Natural killer cell (primary cell): Measurements from ENCODE around the gene LMX1B. TPM values are rescaled to one million over a fixed set of nuclear protein-coding genes. Genes with fewer than 3 reads are reported as not detected.

Source experiments
- ATAC-seq, 3 donors: fragments of 150-1000 bp in 2 of 3; fragments of 200-7000 bp in 1 of 3; cut with Tn5 transposase; 1 replicate in 1 of 3; 2 replicates in 2 of 3; pipeline ENCODE4 v1.10.0; 2021; ENCODE audit warnings: mild to moderate bottlenecking in 2 of 3, moderate library complexity in 2 of 3
- DNase-seq, 2 donors: peaks; one replicate each; pipeline versions ENCODE4 v3.0.0 to v3.0.0-alpha.2; 2013 to 2021; ENCODE audit warnings: mixed read lengths in 1 of 2
- H3K27ac ChIP-seq: one replicate; pipeline ENCODE4 v1.5.1; 2013; ENCODE audit warnings: mild to moderate bottlenecking, low read length
- H3K27me3 ChIP-seq: one replicate; pipeline ENCODE4 v1.6.1; 2013; ENCODE audit warnings: low read length; ENCODE audit not compliant: control insufficient read depth, insufficient read depth
- H3K36me3 ChIP-seq: one replicate; pipeline ENCODE4 v1.6.1; 2013; ENCODE audit warnings: low read length; ENCODE audit not compliant: control insufficient read depth, insufficient read depth
- H3K4me1 ChIP-seq: one replicate; pipeline ENCODE4 v1.6.1; 2013; ENCODE audit warnings: low read length; ENCODE audit not compliant: control insufficient read depth, insufficient read depth
- H3K4me3 ChIP-seq: one replicate; pipeline ENCODE4 v1.5.1; 2013; ENCODE audit warnings: low read length
- H3K9me3 ChIP-seq: one replicate; pipeline ENCODE4 v1.6.1; 2013; ENCODE audit warnings: low read length; ENCODE audit not compliant: control insufficient read depth, insufficient read depth
- H3K27ac Mint-ChIP-seq, 2 donors: one replicate each; pipeline ENCODE4 v1.8.0; 2022; ENCODE audit warnings: mild to moderate bottlenecking in 2 of 2, mixed read lengths in 2 of 2, moderate library complexity in 1 of 2
- H3K27me3 Mint-ChIP-seq, 2 donors: one replicate each; pipeline ENCODE4 v1.8.0; 2022; ENCODE audit warnings: low read depth in 2 of 2, mixed read lengths in 2 of 2
- H3K36me3 Mint-ChIP-seq: one replicate; pipeline ENCODE4 v1.8.0; 2022; ENCODE audit warnings: mixed read lengths
- H3K4me1 Mint-ChIP-seq, 2 donors: one replicate each; pipeline ENCODE4 v1.8.0; 2022; ENCODE audit warnings: mixed read lengths in 2 of 2
- H3K4me3 Mint-ChIP-seq: one replicate; pipeline ENCODE4 v1.8.0; 2022; ENCODE audit warnings: mild to moderate bottlenecking, moderate library complexity, mixed read lengths
- H3K9me3 Mint-ChIP-seq, 2 donors: one replicate each; pipeline ENCODE4 v1.8.0; 2022; ENCODE audit warnings: mixed read lengths in 2 of 2
- CTCF ChIP-seq: fragments of 200-600 bp; IDR thresholded peaks from one replicate; pipeline ENCODE4 v1.8.0; 2022; ENCODE audit warnings: antibody characterized with exemption
- WGBS: methylation state at CpG from one replicate; pipeline ENCODE4 v1.1.7; 2013; ENCODE audit warnings: missing lambda C conversion rate; ENCODE audit not compliant: insufficient coverage; 5-methylcytosine and 5-hydroxymethylcytosine counted together
- intact Hi-C: fragments of 100-400 bp; cut with micrococcal nuclease; formaldehyde crosslinking; loops from one replicate; pipeline ENCODE4 v1.14.2; 2022
- total RNA-seq, 4 donors: library from RNA; stranded (reverse); fragments of 120-200 nt in 1 of 4; gene quantifications; one replicate each; pipeline versions ENCODE4 v1.2.3 to v1.2.4, GENCODE V29; 2013 to 2022

The LMX1B gene
- total RNA-seq, 3 donors from 2014 or later (not counting 1 experiment from before 2014, with no cell fraction given): not detected

GRCh38 chr9:126701813-126702140 is 88.0 kb downstream of the LMX1B start:
- Histone ChIP-seq H3K4me3 (no peak overlapping the region), H3K36me3 (no peaks in the 10 kb centered on the region), H3K9me3 (no peaks in the 10 kb centered on the region), H3K27me3 (peaks cover 24% of the 10 kb centered on the region), H3K4me1 (peaks cover 15% of the 10 kb centered on the region), H3K27ac (no peak overlapping the region)
- Mint-ChIP-seq H3K9me3 (no peaks in the 10 kb centered on the region), H3K27me3 (peaks cover 37 to 39% of the 10 kb centered on the region in 2 donors), H3K4me1 (peaks cover 13 to 20% of the 10 kb centered on the region in 2 donors), H3K36me3 (no peaks in the 10 kb centered on the region), H3K27ac (no peak overlapping the region), H3K4me3 (no peak overlapping the region)
- 82% methylated on average over 9 of the region's 9 CpGs for WGBS
- no peak for TF ChIP-seq CTCF
- ATAC-seq (no peak), DNase-seq (no peak)
- intact Hi-C loops: no loop called here

GRCh38 chr9:126702151-126703001 is 88.6 kb downstream of the LMX1B start:
- H3K4me3 Mint-ChIP-seq: no peak overlapping the region
- peak; percentile 75 for TF ChIP-seq CTCF

DNA sequence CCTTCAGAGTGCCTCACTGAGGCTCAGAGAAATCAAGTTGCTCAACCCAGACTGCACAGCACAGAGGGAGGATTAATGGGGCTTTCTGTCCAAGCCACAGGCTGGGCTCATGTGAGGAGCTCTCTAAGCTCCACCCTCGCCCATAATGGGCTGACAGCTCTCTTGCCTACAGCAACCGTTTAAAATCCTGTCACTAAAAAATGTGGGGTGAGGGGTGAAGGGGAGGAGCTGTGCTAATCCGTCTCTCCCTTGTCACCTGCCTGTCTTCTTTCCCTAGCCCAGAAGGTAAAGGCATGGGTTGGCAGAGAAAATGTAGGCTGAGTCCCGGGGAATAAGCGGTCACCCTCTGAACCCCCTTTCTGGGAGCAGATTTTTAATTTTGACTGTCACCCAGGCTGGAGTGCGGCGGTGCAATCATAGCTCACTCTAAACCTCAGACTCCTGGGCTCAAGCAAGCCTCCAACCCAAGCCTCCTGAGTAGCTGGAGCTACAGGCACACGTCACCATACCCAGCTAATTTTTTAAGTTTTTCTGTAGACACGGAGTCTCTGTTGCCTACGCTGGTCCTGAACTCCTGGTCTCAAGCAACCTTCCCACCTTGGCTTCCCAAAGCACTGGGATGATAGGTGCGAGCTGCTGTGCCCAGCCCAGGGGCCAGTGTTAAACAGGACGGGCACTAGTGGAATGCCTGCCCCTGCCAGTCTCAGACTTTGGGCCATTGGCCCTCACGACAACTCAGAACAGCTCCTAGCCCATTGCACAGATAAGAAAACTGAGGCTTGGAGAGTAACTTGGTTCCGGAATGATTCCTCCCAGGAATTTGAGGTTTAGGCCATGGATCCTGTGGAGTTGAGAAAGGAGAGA is 89.5 kb downstream of the LMX1B start:
- Histone ChIP-seq H3K4me1 (peaks cover 15% of the 10 kb centered on the region), H3K27ac (no peak overlapping the region), H3K4me3 (no peak overlapping the region), H3K27me3 (peaks cover 24% of the 10 kb centered on the region), H3K9me3 (no peaks in the 10 kb centered on the region), H3K36me3 (no peaks in the 10 kb centered on the region)
- Mint-ChIP-seq H3K9me3 (no peaks in the 10 kb centered on the region), H3K4me1 (peaks cover 13 to 20% of the 10 kb centered on the region in 2 donors), H3K4me3 (no peak overlapping the region), H3K27me3 (peaks cover 37 to 39% of the 10 kb centered on the region in 2 donors), H3K36me3 (no peaks in the 10 kb centered on the region), H3K27ac (no peak overlapping the region)
- ATAC-seq (no peak), DNase-seq (peak in 1 of 2 donors; percentile 12)
- 79% methylated on average over 13 of the region's 14 CpGs for WGBS
- intact Hi-C loops: no loop called here
- no peak for TF ChIP-seq CTCF

More at GRCh38 chr9:126702151-126703001, 88.6 kb downstream of the LMX1B start:
- Mint-ChIP-seq H3K4me1 (peaks cover 13 to 20% of the 10 kb centered on the region in 2 donors), H3K27me3 (peaks cover 37 to 39% of the 10 kb centered on the region in 2 donors), H3K27ac (no peak overlapping the region), H3K9me3 (no peaks in the 10 kb centered on the region), H3K36me3 (no peaks in the 10 kb centered on the region)
- H3K27ac ChIP-seq: no peak overlapping the region
- ATAC-seq (peak in 2 of 3 donors; percentile 27 to 44), DNase-seq (peak; percentile 46 to 58)
- H3K27me3 ChIP-seq: peaks cover 24% of the 10 kb centered on the region
- WGBS: 53% methylated on average over 30 of the region's 30 CpGs
- H3K9me3 ChIP-seq: no peaks in the 10 kb centered on the region
- no peaks in the 10 kb centered on the region for H3K36me3 ChIP-seq
- H3K4me1 ChIP-seq: peaks cover 15% of the 10 kb centered on the region
- H3K4me3 ChIP-seq: no peak overlapping the region
- intact Hi-C loops: no loop called here
